Measurements from ENCODE around the gene VGLL4.

GRCh38 chr3:11591391-11592282 is 52.1 kb downstream of the VGLL4 start:
- no peak for TF ChIP-seq CTCF (conservative IDR thresholded peaks at IDR 0.05 in 1 of 2, IDR thresholded peaks at IDR 0.05 in 1 of 2; ENCODE audit: extremely low read depth in 1 of 2, insufficient read depth in 1 of 2, low read depth in 1 of 2, low read length in 2 of 2)
- TF ChIP-seq EZH2 (IDR thresholded peaks at IDR 0.05; ENCODE audit: borderline replicate concordance, low read length), result no peak

Measured in mammary epithelial cell (primary cell).